Daoy (cell line): ENCODE measurements around the gene RAET1L. TPM values are rescaled to one million over a fixed set of nuclear protein-coding genes. Genes with fewer than 3 reads are reported as not detected.
"Not testable (repeated sequence)": the region's sequence is repeated elsewhere in the genome, so short reads cannot be mapped to it uniquely, and the experiment has no call there.

Experiments used
- DNase-seq: peaks from one replicate; pipeline ENCODE4 v3.0.0-alpha.2; 2015; ENCODE audit warnings: low read depth
- total RNA-seq: library from RNA; depleted of rRNA; stranded (reverse); fragments of >200 nt; shearing (Covaris generic); gene quantifications from 2 replicates; pipeline ENCODE4 v1.2.3, GENCODE V29; 2014

Gene RAET1L
- total RNA-seq, 1 experiment from 2014 or later: 1.1 TPM

GRCh38 chr6:150016324-150017185 lies 8.8 kb downstream of the RAET1L start:
- DNase-seq: peak; percentile 72

GRCh38 chr6:150015281-150016001 lies 9.9 kb downstream of the RAET1L start:
- peak; percentile 67 for DNase-seq

- DNase-seq: not testable (repeated sequence)
Observed at GRCh38 chr6:150014623-150015280, 10.6 kb downstream of the RAET1L start.

- not testable (repeated sequence) for DNase-seq
Observed at GRCh38 chr6:150013785-150014622, 11.3 kb downstream of the RAET1L start.

- not testable (repeated sequence) for DNase-seq
Observed at GRCh38 chr6:150012846-150013784, 12.2 kb downstream of the RAET1L start.

GRCh38 chr6:150008588-150008987 lies 16.7 kb downstream of the RAET1L start:
- peak; percentile 84 for DNase-seq

- DNase-seq: peak; percentile 49
Observed at GRCh38 chr6:150006961-150007464, 18.3 kb downstream of the RAET1L start.

GRCh38 chr6:150005761-150006651 lies 19.3 kb downstream of the RAET1L start:
- DNase-seq: no peak

- DNase-seq: peak; percentile 99
Observed at GRCh38 chr6:150004783-150005717, 20.3 kb downstream of the RAET1L start.

GRCh38 chr6:150004101-150004782 lies 21.1 kb downstream of the RAET1L start:
- DNase-seq: no peak

GRCh38 chr6:150003599-150003998 lies 21.7 kb downstream of the RAET1L start:
- DNase-seq: not testable (repeated sequence)

GRCh38 chr6:150002710-150003109 lies 22.6 kb downstream of the RAET1L start:
- DNase-seq: no peak

- no peak for DNase-seq
Observed at GRCh38 chr6:150001295-150002008, 23.9 kb downstream of the RAET1L start.

GRCh38 chr6:149999636-150000035 lies 25.7 kb downstream of the RAET1L start:
- DNase-seq: no peak

GRCh38 chr6:149995971-149996370 lies 29.4 kb downstream of the RAET1L start:
- no peak for DNase-seq

GRCh38 chr6:149995235-149995750 lies 30.0 kb downstream of the RAET1L start:
- no peak for DNase-seq
